ENCODE results near the gene HMGA1. TPM values are rescaled to one million over a fixed set of nuclear protein-coding genes. Genes with fewer than 3 reads are reported as not detected.
"Not testable (repeated sequence)": the region's sequence is repeated elsewhere in the genome, so short reads cannot be mapped to it uniquely, and the experiment has no call there.

The HMGA1 gene
- total RNA-seq, 2 experiments from 2014 or later: 569 to 649 TPM

- no peak overlapping the region for H3K27ac Mint-ChIP-seq
- H3K9me3 Mint-ChIP-seq (ENCODE audit: low read depth): peaks cover 3% of the 10 kb centered on the region
- no peak for DNase-seq
- intact Hi-C loops (cut with DNase I, micrococcal nuclease): no loop called here
- ATAC-seq: no peak
- peaks cover 1% of the 10 kb centered on the region for H3K36me3 Mint-ChIP-seq (ENCODE audit: low read depth)
- no peaks in the 10 kb centered on the region for H3K4me1 Mint-ChIP-seq
- no peaks in the 10 kb centered on the region for H3K27me3 Mint-ChIP-seq
- H3K4me3 Mint-ChIP-seq: no peak overlapping the region
- CTCF ChIA-PET: no interaction called here
- POLR2A ChIA-PET: no interaction called here
Measured at GRCh38 chr6:34267746-34268145, 31.1 kb downstream of the HMGA1 start.

GRCh38 chr6:34269132-34269531 lies 32.5 kb downstream of the HMGA1 start:
- intact Hi-C loops (cut with DNase I, micrococcal nuclease); H3K36me3 Mint-ChIP-seq (ENCODE audit: low read depth); POLR2A ChIA-PET; H3K27me3 Mint-ChIP-seq; H3K9me3 Mint-ChIP-seq (ENCODE audit: low read depth); CTCF ChIA-PET; DNase-seq; H3K4me1 Mint-ChIP-seq; H3K4me3 Mint-ChIP-seq; ATAC-seq; H3K27ac Mint-ChIP-seq: not testable (repeated sequence)

- CTCF ChIA-PET: interaction anchor here (0.8 kb wide), 1 partner anchor 504 kb away, joined by 3 read pairs; no protein-coding TSS in a partner anchor
- POLR2A ChIA-PET, DNase-seq: not testable (repeated sequence)
Measured at GRCh38 chr6:34269658-34270341, 33.1 kb downstream of the HMGA1 start.

GRCh38 chr6:34272013-34272926 lies 35.6 kb downstream of the HMGA1 start:
- Mint-ChIP-seq H3K4me3 (no peak overlapping the region), H3K4me1 (peaks cover 4% of the 10 kb centered on the region), H3K27ac (no peak overlapping the region), H3K36me3 (ENCODE audit: low read depth) (no peaks in the 10 kb centered on the region), H3K9me3 (ENCODE audit: low read depth) (no peaks in the 10 kb centered on the region), H3K27me3 (no peaks in the 10 kb centered on the region)
- CTCF ChIA-PET: interaction anchor here (0.6 to 0.7 kb wide), 2 partner anchors 87 to 110 kb away, joined by 3 to 4 read pairs; no protein-coding TSS in a partner anchor
- no peak for DNase-seq
- intact Hi-C loops (cut with DNase I, micrococcal nuclease): no loop called here
- POLR2A ChIA-PET: no interaction called here
- ATAC-seq: no peak

More at GRCh38 chr6:34269658-34270341, 33.1 kb downstream of the HMGA1 start:
- intact Hi-C loops (cut with DNase I, micrococcal nuclease); H3K27ac Mint-ChIP-seq; H3K9me3 Mint-ChIP-seq (ENCODE audit: low read depth); H3K27me3 Mint-ChIP-seq; H3K4me3 Mint-ChIP-seq; H3K36me3 Mint-ChIP-seq (ENCODE audit: low read depth); H3K4me1 Mint-ChIP-seq; ATAC-seq: not testable (repeated sequence)

- POLR2A ChIA-PET: no interaction called here
- H3K27me3 Mint-ChIP-seq: no peaks in the 10 kb centered on the region
- peaks cover 4% of the 10 kb centered on the region for H3K4me1 Mint-ChIP-seq
- no peak overlapping the region for H3K27ac Mint-ChIP-seq
- intact Hi-C loops (cut with DNase I, micrococcal nuclease): no loop called here
- CTCF ChIA-PET: no interaction called here
- H3K9me3 Mint-ChIP-seq (ENCODE audit: low read depth): no peaks in the 10 kb centered on the region
- DNase-seq (no peak), ATAC-seq (no peak)
- H3K4me3 Mint-ChIP-seq: no peak overlapping the region
- H3K36me3 Mint-ChIP-seq (ENCODE audit: low read depth): no peaks in the 10 kb centered on the region
Measured at GRCh38 chr6:34273242-34273805, 36.7 kb downstream of the HMGA1 start.

GRCh38 chr6:34274129-34274528 lies 37.5 kb downstream of the HMGA1 start:
- no peak overlapping the region for H3K4me3 Mint-ChIP-seq
- no peaks in the 10 kb centered on the region for H3K9me3 Mint-ChIP-seq (ENCODE audit: low read depth)
- POLR2A ChIA-PET: no interaction called here
- CTCF ChIA-PET: no interaction called here
- H3K27me3 Mint-ChIP-seq: no peaks in the 10 kb centered on the region
- no peak for DNase-seq
- intact Hi-C loops (cut with DNase I, micrococcal nuclease): no loop called here
- H3K27ac Mint-ChIP-seq: no peak overlapping the region
- no peak for ATAC-seq
- peaks cover 4% of the 10 kb centered on the region for H3K36me3 Mint-ChIP-seq (ENCODE audit: low read depth)
- peaks cover 4% of the 10 kb centered on the region for H3K4me1 Mint-ChIP-seq

GRCh38 chr6:34275128-34275804 lies 38.6 kb downstream of the HMGA1 start:
- Mint-ChIP-seq H3K27ac (no peak overlapping the region), H3K4me3 (no peak overlapping the region), H3K27me3 (no peaks in the 10 kb centered on the region), H3K4me1 (peaks cover 4% of the 10 kb centered on the region), H3K36me3 (ENCODE audit: low read depth) (peaks cover 10% of the 10 kb centered on the region), H3K9me3 (ENCODE audit: low read depth) (no peaks in the 10 kb centered on the region)
- intact Hi-C loops (cut with DNase I, micrococcal nuclease): no loop called here
- DNase-seq: no peak
- ATAC-seq: peak; percentile 23
- ChIA-PET POLR2A (no interaction called here), CTCF (no interaction called here)

GRCh38 chr6:34276191-34276590 lies 39.5 kb downstream of the HMGA1 start:
- no peaks in the 10 kb centered on the region for H3K9me3 Mint-ChIP-seq (ENCODE audit: low read depth)
- POLR2A ChIA-PET: no interaction called here
- ATAC-seq: no peak
- H3K4me3 Mint-ChIP-seq: no peak overlapping the region
- H3K4me1 Mint-ChIP-seq: peaks cover 4% of the 10 kb centered on the region
- H3K27ac Mint-ChIP-seq: no peak overlapping the region
- no peak for DNase-seq
- intact Hi-C loops (cut with DNase I, micrococcal nuclease): no loop called here
- CTCF ChIA-PET: interaction anchor here (0.6 kb wide), 1 partner anchor 9 kb away, joined by 3 read pairs; no protein-coding TSS in a partner anchor
- H3K36me3 Mint-ChIP-seq (ENCODE audit: low read depth): peaks cover 10% of the 10 kb centered on the region
- H3K27me3 Mint-ChIP-seq: no peaks in the 10 kb centered on the region

- Mint-ChIP-seq H3K4me3 (no peak overlapping the region), H3K9me3 (ENCODE audit: low read depth) (no peaks in the 10 kb centered on the region), H3K27me3 (no peaks in the 10 kb centered on the region), H3K36me3 (ENCODE audit: low read depth) (peaks cover 10% of the 10 kb centered on the region), H3K4me1 (peaks cover 4% of the 10 kb centered on the region), H3K27ac (no peak overlapping the region)
- POLR2A ChIA-PET: no interaction called here
- CTCF ChIA-PET: interaction anchor here (1.1 kb wide), 1 partner anchor 113 kb away, joined by 3 read pairs; no protein-coding TSS in a partner anchor
- intact Hi-C loops (cut with DNase I, micrococcal nuclease): no loop called here
- ATAC-seq (no peak), DNase-seq (no peak)
Measured at GRCh38 chr6:34276881-34277762, 40.4 kb downstream of the HMGA1 start.

GRCh38 chr6:34277763-34278112 lies 41.1 kb downstream of the HMGA1 start:
- DNase-seq (no peak), ATAC-seq (no peak)
- no peaks in the 10 kb centered on the region for H3K27me3 Mint-ChIP-seq
- H3K9me3 Mint-ChIP-seq (ENCODE audit: low read depth): no peaks in the 10 kb centered on the region
- intact Hi-C loops (cut with DNase I, micrococcal nuclease): no loop called here
- peaks cover 4% of the 10 kb centered on the region for H3K4me1 Mint-ChIP-seq
- POLR2A ChIA-PET: no interaction called here
- H3K27ac Mint-ChIP-seq: no peak overlapping the region
- peaks cover 10% of the 10 kb centered on the region for H3K36me3 Mint-ChIP-seq (ENCODE audit: low read depth)
- CTCF ChIA-PET: interaction anchor here (1.1 kb wide), 1 partner anchor 114 kb away, joined by 3 read pairs; no protein-coding TSS in a partner anchor
- no peak overlapping the region for H3K4me3 Mint-ChIP-seq

GRCh38 chr6:34278833-34279232 lies 42.2 kb downstream of the HMGA1 start:
- Mint-ChIP-seq H3K9me3 (ENCODE audit: low read depth) (no peaks in the 10 kb centered on the region), H3K4me1 (peaks cover 4% of the 10 kb centered on the region), H3K27me3 (no peaks in the 10 kb centered on the region), H3K36me3 (ENCODE audit: low read depth) (peaks cover 11% of the 10 kb centered on the region), H3K4me3 (no peak overlapping the region), H3K27ac (no peak overlapping the region)
- DNase-seq: no peak
- intact Hi-C loops (cut with DNase I, micrococcal nuclease): no loop called here
- ChIA-PET CTCF (interaction anchor here (1.1 kb wide), 1 partner anchor 29 kb away, joined by 3 read pairs; no protein-coding TSS in a partner anchor), POLR2A (no interaction called here)
- no peak for ATAC-seq

All from activated CD4-positive, alpha-beta T cell treated with anti-CD3 and anti-CD28 coated beads for 36 hours (primary cell).